Inferior parietal cortex (tissue), 1 donor: ENCODE results near the gene ZNF469.
"Not testable (repeated sequence)": the region's sequence is repeated elsewhere in the genome, so short reads cannot be mapped to it uniquely, and the experiment has no call there.

Experiments
- DNase-seq: peaks from one replicate; pipeline ENCODE4 v3.0.0-alpha.2; 2016; ENCODE audit errors: extremely low spot score

ZNF469 gene

DNA sequence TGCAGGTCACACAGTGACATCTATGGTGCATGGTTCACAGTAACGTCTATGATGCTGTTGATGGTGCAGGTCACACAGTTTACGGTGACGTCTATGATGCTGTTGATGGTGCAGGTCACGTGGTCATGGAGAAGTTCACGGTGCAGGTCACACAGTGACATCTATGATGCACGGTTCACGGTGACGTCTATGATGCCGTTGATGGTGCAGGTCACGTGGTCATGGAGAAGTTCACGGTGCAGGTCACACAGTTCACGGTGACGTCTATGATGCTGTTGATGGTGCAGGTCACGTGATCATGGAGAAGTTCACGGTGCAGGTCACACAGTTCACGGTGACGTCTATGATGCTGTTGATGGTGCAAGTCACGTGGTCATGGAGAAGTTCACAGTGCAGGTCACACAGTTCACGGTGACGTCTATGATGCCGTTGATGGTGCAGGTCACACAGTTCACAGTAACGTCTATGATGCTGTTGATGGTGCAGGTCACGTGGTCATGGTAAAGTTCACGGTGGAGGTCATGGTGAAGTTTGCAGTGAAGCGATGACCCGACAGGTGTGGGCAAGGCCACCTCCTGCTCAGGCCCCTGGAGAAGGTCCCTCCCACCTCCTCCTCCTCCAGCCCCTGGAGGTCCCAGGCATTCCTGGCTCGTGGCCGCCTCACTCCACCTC, 27.7 kb downstream of the ZNF469 start:
- not testable (repeated sequence) for DNase-seq

DNA sequence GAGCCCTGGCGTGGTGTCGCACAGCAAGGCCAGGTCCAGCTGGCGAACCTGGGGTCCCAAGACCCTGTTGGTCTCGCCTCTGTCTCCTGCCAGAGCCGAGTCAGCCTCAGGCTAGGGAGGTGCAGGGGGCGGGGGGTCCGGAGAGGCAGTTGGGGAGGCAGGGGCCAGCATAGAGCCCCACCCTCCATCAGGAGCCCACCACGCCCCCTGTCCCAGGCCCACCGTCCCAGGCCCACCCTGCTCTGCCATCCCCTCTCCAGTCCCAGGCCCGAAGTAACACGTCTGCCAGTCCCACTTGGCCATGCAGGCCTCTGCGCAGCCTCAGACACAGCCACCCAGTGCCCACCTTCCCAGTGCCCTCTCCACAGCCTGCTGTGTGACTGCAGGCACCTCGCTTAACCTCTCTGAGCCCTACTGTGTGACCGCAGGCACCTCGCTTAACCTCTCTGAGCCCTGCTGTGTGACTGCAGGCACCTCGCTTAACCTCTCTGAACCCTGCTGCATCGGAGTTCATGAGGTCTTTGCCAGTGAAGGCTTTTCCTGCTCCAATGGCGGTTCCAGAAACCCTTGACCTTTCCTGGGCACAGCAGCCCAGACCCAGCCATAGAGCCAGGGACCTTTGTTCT, 29.3 kb downstream of the ZNF469 start:
- DNase-seq, result no peak

DNA sequence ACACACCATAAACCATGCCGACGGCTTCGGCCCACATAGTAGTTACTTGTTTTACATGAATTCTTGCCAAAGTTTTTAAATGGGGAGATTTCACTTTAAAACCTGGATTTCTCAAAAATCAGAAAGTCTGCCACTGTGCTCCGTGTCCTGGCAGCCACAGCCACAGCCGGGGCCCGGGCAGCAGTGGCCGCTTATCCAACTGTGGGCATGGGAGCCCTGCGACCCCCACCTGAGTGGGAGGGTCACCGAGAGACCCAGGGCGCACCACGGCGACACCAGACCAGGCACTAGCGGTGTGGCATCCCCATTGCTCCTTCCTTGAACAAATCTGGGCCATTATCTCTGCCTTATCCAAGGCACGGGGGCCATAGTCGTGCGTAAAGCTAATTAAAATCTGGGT, 30.0 kb downstream of the ZNF469 start:
- no peak for DNase-seq

DNA sequence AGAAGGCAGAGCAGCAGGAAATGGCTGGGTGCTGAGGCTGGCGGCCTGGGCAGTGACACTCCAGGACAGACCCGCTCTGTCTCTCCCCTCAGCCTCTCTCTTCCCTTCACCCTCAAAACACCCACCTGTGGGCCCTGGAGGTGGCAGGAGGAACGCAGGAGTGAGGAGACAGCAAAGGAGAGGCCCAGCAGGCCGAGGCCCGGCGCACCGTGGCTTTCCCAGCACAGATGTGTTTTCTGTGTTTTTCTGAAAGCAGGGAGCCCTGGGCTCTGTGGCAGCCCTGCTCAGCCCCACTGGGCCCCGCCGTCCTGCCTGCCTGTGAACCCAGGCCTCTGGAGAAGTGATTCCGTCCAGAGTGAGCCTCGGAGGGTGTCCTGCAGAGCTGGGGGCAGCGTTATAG, 30.5 kb downstream of the ZNF469 start:
- no peak for DNase-seq

DNA sequence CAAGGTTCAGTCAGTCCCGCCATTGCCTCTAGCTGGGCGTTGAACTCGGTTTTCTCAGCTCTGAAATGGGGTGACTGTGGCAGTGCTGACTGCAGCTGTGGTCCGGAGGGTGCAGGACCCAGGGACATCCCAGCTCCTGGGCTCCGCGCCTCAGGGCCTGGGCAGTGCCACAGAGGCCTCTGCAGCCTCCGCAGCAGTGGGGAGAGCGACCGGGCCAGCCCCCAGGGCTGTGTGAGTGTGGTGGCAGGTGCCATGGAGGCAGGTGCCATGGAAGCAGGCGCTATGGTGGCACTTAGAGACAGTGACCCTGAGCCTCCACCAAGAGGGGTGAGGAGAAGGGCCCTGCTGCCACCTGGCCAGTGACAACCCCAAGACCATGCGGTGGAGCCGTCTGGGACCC, 30.9 kb downstream of the ZNF469 start:
- DNase-seq, result no peak

DNA sequence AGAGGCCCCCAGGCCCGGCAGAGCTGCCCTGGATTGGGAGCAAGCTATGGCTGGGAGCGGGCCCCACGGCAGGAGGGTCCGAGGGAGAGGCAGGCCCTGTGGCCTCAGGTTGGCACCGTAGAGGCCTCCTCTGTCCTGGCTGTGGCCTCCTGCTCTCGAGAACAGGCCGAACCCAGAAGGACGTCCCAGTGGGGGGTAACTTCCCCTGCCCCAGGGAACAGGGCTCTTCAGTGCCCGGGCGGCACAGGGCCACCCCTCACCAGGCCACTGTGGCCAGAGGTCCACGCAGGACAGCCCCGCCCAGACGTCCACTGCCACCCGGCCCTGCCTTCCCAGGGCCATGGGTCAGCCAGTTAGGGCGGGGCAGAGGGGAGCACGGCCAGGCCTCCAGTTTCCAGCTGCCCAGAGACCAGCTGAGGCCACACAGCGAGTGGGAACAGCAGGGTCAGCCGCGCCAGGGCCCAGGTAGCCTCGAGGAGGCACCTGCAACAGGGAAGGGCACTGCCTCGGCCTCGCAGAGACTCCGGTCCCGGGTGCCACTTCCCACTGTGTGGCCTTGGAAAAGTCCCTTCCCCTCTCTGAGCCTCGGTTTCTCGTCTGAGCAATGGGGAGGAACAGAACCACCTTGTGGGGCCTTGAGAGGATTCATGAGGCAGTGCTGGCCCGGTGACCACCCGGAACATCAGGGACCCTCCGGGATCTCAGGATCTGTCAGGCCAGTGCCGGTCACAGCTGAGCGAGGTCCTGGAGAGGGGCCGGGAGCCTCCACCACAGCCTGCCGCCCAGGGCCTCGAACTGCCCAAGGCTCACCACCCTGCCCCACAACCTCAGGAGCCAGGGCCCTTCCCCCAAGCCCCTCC, 32.0 kb downstream of the ZNF469 start:
- no peak for DNase-seq

DNA sequence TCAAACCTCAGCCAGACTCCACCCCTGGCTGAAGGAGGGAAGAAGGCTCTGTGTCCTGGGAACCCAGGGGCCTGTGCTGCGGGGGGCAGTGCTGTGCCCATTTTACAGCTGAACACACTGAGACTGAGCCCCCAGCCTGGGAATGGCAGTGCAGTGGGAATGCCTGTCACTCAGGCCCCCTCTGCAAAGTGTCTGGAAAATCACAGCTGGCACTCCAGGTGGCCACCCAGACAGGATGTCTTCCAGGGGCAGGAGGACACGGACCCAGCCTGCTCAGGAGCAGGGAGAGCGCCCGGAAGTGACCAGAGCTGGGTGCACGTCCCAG, 32.6 kb downstream of the ZNF469 start:
- no peak for DNase-seq

DNA sequence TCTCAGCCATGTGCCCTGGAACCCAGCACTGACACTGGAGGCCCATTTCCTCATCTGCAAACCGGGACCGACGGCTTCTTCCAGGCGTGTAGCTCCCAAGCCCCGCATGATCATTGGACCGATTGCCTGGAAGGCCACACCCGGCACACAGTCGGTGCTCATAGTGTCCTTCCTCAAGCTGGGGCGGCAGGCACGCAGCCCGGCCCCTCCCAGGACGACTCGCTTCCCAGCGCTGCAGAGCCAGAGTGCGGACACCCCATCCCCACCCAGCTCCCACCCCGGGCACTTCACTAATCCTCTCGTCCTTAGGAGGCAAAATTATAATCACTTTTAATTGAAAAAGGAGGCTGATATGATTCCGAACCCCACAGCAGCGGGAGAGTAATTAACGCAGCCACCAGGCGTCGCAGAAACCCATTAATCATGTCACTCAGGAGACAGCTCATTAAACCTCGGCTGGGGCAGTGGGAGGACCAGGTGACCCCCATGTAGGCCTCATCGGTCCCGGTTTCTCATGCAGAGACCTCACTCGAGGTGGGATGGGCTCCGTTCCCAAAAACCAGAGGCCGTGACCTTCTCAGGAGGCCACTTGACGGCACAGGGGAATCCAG, 33.1 kb downstream of the ZNF469 start:
- no peak for DNase-seq

DNA sequence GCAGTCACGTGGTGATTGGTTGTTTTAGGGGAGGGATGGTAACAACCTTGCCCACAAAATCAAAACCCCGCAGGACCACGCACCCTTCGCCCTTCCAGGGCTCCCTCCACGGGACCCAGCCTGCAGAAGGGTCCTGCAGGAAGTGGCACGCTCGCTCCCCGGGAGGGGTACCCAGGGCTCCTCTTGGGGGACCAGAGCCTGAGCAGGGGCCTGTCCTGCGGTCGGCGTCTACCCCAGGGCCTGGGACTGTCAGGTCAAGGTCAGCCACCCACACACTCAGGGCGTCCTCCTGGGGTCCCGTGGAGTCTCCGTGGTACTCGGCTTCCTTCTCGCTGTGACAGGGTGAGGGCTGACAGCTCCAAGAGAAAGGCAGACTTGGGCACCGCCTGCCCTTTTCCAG, 33.9 kb downstream of the ZNF469 start:
- DNase-seq, result no peak

DNA sequence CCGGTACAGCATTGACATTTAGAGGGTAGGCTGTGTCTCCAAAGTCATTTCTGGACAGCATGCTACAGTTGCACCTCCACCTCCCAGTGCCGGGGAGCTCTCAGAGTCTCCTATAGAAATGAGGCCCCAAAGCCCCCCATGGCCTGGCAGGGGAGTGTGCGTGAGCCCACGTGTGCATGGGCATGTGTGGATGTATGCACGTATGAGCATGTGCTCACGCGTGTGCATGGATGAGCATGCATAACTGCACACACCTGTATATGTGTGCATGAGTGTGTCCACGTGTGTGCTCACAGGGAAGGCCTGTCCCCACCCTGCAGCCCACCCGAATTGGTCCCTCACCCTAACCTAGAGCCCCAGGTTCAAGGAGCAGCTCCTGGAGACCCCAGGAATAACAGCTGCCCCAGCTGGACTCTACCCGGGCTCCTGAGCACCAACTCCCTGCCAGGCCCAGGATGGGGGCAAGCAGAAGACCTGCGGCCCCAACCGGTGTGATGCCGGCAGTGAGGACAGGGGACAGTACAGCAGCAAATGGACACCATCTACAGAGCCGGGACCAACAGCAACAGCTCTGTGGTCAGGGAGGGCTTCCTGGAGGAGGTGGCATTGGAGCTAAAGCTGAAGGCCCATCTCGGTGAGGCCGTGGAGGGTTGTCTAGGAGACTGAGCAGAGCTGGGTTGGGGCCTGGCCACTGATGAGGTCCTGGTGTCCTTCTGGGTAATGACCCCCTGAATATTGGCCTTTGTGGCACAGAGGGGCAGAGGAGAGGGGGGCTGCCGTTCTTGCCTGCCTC, 35.1 kb downstream of the ZNF469 start:
- DNase-seq, result no peak

DNA sequence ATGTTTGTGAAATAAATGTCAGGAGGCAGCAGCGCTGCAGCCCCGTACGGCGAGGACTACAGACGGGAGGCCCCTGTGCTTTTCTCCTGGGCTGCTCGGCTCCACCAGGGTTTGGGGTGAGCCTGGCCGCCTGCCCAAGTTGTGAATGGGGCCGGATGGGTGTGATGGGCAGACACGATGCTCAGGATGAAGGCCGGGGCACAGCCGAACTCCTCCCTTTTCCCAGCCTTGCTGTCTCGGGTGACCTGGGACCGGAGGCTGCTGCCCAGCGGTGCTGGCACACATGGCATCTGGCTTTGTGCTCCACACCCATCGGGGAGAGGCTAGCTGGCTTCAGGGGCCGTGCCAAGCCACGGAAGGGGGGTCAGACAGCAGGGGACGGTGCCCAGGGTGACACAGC, 36.1 kb downstream of the ZNF469 start:
- DNase-seq, result no peak

DNA sequence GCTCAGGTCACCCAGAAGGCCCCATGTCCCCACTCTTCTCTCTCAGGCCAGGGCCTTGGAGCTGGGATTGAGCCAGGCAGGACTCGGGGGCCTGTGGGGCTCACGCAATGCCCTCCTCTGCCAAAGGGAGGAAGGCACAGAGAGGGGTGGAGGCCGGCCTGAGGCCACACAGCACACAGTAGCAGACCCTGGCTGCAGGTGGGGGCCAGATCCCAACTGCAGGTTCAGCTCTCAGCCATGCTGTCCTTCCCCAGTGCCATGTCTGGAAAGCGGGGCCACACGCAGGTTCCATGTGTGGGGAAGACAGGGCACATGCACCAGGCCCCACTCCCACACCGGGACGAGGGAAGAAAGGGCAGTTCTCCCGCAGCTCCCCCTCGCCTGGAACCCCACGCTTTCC, 37.0 kb downstream of the ZNF469 start:
- DNase-seq, result no peak

DNA sequence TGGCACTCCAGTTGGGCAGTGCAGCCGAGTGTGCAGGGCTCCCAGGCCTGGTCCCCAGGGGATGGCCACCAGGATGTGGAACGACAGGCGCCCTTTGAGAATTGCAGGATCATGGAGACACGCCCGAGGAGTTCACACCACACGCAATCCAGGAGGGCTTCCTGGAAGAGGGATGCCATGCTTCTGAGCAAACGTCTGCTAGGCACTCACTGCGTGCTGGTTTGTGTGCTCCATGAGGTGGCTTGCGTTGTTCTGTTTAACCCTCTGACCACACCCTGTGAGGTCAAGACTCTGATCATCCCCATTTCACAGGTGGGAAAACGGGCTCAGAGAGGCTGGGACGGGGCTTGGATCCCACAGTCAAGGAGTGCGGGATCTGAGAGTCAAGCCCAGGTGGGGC, 37.7 kb downstream of the ZNF469 start:
- DNase-seq, result no peak

DNA sequence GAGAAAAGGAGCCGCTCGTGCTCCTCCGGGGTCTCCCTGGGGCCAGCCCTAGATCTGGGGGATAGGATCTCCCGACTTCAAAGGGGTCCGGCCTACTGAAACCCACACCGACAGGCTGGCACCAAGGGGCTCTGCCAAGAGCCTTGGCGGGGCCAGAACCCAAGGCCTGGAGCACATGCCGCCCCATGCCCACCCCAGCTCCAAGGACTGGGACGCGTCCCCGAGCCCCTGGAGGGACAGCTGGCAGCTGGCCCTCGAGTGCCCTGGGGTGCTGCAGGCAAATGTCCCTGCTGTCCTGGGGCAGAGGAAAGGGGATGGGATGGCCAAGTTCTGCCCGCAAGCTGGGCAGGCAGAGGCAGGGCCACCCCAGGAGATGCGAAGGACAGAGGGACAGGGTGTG, 38.5 kb downstream of the ZNF469 start:
- no peak for DNase-seq

DNA sequence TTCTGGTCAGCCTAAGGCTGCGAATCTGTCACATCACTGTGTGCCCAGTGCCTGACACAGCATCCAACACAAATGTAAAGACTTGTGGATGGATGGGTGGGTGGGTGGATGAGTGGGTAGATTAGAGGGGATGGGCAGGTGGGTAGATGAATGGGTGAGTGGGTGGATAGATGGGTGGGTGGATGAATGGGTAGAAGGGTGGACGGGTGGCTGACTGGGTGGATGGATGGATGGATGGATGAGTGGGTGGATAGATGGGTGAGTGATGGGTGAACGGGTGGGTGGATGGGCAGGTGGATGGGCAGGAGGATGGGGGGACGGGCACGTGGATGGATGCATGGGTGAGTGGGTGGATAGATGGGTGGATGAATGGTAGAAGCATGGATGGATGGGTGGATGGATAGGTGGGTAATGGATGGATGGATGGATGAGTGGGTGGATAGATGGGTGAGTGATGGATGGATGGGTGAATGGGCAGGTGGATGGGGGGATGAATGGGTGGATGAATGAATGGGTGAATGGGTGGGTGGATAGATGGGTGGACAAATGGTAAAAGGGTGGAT, 39.2 kb downstream of the ZNF469 start:
- DNase-seq, result no peak

DNA sequence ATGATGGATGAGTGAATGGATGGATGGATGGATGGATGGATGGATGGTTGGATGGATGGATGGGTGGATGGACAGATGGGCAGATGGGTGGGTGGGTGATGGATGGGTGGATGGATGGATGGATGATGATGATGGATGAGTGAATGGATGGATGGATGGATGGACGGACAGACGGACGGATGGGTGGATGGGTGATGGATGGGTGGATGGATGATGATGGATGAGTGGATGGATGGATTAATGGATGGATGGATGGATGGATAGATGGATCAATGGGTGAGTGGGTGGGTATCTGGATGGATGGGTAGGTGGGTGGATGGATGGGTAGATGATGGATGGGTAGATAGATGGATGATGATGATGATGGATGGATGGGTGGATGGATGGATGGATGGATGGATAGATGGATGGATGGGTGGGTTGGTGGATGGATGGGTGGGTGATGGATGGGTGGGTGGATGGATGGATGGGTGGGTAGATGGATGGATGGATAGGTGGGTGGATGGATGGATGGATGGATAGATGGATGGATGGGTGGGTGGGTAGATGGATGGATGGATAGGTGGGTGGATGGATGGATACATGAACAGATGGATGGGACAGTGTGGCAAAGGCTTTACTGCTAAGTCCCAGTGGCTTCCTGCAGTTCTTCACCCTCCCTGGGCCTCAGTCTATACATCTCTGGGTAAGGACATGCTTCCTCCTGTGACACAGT, 40.1 kb downstream of the ZNF469 start:
- no peak for DNase-seq

DNA sequence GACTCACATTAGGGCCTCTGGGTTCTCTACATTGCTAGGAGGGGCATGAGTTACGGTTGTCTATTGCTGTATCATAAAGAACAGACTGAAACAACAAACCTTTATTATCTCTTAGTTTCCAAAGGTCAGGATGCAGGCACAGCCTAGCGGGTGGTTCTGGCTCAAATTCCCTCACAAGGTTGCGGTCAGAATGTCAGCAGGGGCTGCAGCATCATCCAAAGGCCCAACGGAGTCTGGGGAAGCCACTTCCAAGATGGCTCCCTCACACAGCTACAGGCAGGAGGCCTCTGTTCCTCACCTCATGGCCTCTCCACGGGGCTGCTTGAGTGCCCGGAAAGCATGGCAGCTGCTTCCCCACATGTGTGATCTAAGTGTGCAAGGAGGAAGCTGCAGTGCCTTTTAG, 40.7 kb downstream of the ZNF469 start:
- no peak for DNase-seq

DNA sequence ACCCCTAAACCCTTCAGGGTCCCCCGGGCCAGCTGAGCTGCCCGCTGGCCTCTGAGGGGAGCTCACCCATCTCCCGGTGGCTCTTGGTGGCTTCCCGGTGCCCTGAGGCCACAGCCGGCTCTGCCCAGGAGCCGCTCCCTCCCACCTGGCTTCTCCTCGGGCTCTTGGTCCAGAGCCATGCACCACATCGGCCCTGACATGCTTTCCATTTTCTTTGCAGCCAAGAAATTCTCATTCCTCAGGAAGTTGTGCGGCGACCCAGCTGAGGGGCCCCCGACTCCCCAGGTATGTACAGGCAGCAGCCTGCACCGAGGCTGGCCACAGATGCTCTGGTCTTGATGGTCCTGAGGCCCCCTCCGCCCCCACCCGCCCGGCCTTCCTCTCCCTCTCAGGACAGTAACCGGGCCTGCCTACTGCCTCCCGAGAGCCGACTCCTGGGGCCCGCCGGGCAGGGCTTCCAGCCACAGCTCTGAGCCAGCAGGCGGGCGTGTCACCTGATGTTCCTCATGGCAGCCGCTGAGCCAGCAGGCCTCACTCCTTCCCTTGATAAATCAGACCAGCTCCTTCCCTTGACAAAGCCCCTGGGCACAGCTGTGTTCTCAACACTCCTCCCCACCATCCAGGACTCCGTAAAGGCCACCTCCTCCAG, 42.0 kb downstream of the ZNF469 start:
- DNase-seq, result no peak

DNA sequence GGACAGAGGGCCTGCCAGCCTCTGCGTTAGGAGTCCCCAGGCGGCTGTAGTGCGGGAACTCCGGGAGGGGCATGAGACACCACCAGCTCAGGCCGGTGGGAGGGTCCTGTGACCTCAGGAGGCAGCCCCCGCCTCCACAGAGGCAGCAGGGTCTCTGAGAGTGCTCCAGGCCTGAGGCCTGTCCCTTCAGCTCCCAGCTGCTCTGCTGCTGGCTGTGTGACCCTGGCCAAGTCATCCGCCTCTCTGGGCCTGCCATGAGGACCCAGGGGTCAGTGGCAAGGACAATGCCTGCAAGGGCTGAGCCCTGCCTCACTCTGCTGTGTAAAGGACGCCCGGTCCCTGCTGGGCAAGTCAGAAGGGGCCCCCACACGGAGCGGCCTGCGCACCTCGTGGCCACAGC, 43.3 kb downstream of the ZNF469 start:
- no peak for DNase-seq

DNA sequence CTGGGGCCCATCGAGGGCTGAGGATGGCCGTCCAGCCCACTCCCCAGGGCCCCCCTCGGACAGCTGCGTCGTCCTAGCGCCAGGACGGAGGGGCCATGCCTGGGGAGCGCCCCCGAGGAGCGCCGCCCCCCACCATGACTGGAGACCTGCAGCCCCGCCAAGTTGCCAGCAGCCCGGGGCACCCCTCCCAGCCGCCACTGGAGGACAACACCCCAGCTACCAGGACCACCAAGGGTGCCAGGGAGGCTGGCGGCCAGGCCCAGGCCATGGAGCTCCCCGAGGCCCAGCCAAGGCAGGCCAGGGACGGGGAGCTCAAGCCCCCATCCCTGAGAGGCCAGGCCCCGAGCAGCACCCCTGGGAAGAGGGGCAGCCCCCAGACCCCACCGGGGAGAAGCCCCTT, 44.6 kb downstream of the ZNF469 start:
- DNase-seq, result no peak
